ENCODE results near the gene PEPD.

PEPD gene

DNA sequence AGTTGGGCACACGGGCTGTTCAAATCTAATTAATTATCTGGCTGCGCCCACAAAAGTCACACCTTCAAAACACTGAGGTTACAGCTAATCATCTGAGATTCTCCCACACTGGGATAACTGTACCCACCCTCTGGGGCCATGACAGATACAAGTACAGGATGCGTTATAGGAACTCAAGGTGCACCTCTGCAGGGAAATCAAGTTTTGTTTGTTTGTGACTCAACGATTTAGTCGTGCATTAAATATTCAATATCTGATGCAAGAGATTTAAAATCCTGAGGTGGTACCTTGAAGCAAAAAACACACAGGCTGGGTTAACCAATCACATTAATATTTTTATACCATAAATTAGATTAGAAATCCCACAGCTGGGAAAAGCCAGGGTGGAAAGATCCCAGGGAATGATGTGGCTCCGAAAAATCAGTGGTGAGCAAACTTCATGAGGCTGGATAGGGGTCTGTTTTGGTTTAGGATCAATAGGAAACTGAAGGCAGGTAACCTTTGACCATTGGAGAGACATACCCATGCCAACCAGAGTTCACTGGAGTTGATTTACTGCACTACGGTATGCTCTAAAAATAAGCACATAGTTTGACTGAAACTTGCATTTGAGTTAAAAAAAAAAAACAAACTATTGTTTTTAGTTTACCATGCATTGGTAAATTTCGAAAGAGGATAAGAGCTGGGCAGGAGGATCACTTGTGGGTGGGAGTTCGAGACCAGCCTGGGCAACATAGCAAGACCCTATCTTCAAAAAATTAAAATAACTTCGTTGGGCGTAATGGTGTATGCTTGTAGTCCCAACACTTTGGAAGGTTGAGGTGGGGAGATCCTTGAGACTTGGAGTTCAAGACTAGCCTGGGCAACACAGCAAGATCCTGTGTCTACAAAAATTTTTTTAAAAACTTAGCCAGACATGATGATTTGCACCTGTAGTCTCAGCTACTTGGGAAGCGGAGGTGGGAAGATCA, 172.0 kb downstream of the PEPD start:
- no peak for FAIRE-seq

DNA sequence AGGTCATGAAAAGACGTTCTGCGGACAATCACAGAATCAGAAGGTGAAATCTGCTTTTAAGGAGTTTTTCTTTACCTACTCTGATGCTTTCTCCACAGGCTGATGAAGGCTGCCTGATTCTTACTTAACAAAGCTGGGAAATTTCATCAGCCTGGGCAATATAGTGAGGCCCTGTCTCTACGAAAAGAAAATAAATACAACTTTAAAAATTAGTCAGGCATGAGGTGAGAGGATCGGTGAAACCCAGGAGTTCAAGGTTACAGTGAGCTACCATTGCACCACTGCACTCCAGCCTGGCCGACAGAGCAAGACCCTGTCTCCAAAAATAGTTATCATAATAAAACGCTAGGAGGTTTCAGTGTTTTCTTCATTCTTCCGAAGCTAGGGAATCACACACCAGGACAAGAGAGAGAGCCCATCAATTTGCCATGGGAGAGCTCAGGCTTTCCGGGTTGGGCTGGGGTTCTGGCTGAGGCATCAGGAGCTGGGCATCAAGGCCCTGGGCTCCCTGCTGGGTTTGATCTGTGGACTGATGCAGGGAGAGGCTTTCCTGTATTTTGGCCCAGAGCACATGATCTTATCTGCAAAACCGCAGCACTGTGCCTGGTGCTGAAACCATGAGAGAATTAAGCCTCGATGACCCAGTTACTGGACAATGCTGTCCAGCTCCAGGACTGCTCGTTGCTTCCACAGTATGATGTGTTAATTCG, 173.1 kb downstream of the PEPD start:
- no peak for FAIRE-seq

DNA sequence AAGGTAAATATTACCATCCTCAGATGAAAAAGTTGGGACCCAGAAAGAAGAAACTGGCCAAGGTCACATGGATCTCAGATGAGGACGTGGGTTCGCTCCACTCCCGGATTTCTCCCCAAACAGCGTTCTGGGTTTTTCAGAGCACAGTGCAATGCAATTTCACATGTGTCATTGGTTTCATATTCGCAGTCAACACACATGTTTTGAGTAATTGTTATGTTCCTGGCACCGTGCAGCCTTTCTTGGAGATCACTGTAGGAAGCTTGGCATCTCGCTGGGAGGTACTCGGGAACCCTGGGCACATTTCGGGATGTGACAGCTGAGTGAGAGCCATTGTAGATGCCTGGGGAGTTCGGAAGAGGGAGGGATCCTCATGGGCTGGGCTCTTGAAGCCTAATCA, 174.3 kb downstream of the PEPD start:
- no peak for FAIRE-seq

DNA sequence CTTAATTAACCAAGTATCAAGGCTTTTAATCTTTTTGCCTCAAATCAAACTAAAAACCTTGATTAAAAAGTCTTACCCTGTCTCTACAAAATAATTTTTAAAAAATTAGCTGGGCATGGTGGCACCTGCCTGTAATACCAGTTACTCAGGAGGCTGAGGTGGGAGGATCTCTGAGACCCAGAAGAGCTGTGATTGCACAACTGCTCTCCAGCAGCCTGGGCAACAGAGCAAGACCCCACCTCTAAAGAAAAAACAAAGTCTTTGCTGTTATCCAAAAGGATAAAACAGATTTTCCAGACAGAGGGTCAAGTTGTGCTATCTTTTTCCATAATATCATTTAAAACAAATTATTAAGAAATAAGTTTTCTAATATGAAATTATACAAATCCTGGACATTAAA, 174.9 kb downstream of the PEPD start:
- FAIRE-seq = no peak

DNA sequence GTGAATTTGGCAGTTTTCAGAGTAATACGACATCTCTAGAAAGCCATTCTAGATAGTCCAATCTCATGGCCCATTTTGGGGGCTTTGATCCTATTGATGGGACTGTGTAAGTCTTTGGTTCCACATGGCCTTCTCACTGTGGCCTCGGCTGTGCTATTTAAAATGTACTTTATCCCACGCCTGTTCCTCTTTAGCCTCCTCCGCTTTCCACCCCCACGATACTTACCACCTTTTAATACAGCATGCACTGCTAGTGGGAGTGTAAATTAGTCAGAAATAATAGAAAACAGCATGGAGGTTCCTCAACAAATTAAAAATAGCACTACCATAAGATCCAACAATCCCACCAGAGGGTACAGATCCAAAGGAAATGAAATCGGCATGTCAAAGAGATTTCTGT, 176.4 kb downstream of the PEPD start:
- no peak for FAIRE-seq

DNA sequence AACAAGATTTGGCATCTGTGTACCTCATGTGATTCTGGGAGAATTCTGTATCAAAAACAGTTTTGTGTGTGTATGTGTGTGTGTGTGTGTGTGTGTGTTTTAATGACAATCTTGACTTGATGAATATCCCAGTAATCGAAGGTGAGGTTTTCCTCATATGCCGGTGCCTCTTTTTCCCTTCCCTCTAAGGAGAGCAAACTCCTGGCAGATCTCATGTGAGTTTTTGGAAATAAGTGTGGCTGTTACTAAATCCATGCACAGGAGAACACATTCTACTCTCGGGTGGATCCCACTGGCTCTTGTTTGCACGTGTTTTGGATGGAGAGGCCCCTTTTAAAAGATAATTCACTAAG, 177.0 kb downstream of the PEPD start:
- FAIRE-seq = no peak

DNA sequence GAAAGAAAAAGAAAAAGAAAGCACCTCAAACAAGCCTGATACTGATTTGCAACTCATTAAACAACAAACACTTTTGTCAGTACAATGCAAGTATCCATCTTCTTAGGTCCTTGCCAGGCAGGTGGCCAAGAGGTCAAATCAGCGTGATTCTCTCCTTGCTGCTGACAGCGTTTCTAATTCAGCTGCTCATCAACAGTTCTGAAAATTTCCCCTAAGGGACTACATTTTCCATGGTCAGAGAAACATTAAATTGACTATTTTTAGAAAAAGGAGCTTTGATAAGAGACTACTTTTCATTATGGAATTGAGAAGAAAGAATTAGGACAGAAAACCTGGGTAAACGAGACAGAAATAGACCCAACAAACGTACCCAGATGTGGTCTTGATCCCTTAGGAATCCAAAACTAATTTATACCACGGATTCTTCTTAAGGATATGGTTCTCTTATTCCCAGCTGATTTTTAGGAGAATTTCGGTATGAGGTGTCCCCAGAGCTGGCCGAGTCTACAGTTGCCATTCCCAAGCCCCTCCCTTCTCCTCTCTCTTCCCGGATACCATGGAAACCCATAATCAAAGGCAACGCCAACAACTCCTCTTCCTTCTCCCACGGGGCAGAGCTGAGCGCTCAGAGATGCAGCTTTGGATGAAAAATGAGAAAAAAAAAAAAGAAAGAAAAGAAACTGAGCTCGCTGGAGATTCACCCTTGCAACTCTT, 177.6 kb downstream of the PEPD start:
- no peak for FAIRE-seq

DNA sequence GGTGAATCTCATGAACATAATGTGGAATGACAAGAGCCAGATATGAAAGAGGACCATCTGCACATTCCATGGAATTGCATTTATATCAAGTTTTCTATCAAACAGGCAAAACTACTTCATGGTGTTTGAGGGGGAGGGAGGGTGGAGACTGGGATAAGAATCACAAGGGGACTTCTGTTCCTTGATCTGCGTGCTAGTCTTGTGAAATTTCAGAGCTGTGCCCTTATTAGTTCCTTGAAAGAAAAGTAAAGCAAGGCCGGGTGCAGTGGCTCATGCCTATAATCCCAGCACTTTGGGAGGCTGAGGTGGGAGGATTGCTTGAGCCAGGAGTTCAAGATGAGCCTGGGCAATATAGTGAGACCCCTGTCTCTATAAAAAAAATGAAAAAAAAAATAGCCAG, 178.3 kb downstream of the PEPD start:
- FAIRE-seq = no peak

DNA sequence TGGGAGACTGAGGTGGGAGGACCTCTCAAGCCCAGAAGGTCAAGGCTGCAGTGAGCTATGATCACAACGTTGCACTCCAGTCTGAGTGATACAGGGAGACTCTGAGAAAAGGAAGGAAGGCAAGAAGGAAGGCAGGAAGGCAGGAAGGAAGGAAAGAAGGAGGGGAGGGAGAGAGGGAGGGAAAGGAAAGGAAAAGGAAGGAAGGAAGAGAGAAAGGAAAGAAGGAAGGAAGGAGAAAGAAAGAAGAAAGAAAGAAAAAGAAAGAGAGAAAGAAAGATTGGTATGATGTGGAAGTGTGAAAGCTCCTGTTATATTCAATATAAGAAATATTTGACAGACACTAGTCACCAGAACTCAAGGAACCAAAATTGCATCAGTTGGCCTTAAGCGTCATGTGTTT, 180.6 kb downstream of the PEPD start:
- FAIRE-seq = no peak

DNA sequence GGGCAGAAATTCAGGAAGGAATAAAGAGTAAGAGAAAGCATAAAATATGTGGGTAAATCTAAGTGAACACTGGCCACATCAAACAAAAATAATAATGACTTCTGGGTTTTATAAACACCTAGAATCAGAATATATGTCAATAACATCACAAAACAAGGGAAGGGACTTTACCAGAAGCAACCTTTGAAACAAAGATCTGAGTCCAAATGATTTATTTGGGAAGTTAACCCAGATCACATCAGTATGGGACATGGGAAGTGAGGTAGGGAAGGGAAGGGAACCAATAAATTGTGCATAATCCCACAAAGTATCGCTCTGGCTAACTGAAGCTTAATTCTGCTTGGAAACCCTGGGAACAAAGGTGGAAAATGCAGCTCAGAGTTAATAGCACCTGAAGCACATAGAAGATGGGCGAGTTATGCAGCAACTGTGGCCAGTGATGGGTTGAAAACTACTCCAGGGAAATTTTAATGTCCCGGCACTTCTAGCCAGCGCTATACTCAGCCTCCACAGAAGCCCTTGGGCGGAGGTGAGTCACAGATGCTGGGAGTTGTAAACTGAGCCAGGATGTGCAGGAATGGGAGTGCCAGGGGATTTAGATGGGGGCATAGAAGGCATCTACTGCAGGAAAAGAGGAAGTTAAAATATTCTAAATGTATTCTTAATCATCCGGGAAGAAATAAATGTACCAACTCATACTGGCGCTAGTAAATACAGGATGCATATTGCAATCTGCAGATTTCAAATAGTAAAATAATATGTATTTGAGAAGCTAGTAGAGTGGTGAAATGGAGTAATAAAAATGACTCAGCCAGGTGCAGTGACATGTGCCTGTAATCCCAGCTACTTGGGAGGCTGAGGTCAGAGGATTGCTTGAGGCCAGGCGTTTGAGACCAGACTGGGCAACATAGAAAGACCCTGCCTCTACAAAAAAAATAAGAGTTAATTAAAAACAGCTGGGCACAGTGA, 182.3 kb downstream of the PEPD start:
- FAIRE-seq = no peak

Measured in endometrium (tissue), 2 donors.